Measurements from ENCODE around the gene H19. TPM values are rescaled to one million over a fixed set of nuclear protein-coding genes. Genes with fewer than 3 reads are reported as not detected.

Gene H19
- polyA plus RNA-seq, 1 of the 3 experiments (the other 2 are of a cell fraction): 3.7 TPM

- POLR2A ChIA-PET: interaction anchor here (1.0 kb wide), 2 partner anchors 120 to 350 kb away, joined by 3 to 5 read pairs; no protein-coding TSS in a partner anchor
- Histone ChIP-seq H3K27ac (ENCODE audit: low read depth in 2 of 2, low read length in 1 of 2) (no peak overlapping the region), H3K36me3 (replicated peaks in 1 of 2; ENCODE audit: control insufficient read depth in 1 of 2, insufficient read depth in 2 of 2, low read length in 1 of 2) (no peaks in the 10 kb centered on the region)
Measured at GRCh38 chr11:2002807-2003206, 5.2 kb upstream of the H19 start.

GRCh38 chr11:2002042-2002776 lies 4.6 kb upstream of the H19 start:
- no peak overlapping the region for H3K4me3 ChIP-seq (ENCODE audit: low read depth in 2 of 2, low read length in 1 of 2)
- H3K4me1 ChIP-seq (ENCODE audit: control insufficient read depth in 1 of 2, insufficient read depth in 2 of 2, low read depth in 1 of 2, low read length in 1 of 2): no peaks in the 10 kb centered on the region
- ChIA-PET CTCF (interaction anchor here (0.7 to 6.1 kb wide), 37 partner anchors 8 to 407 kb away, joined by 3 to 148 read pairs (median 5); partner anchors contain the start of genes KRTAP5-6, LSP1, SYT8 and TNNI2), POLR2A (interaction anchor here (1.0 kb wide), 2 partner anchors 120 to 350 kb away, joined by 3 to 5 read pairs; no protein-coding TSS in a partner anchor)
- no peaks in the 10 kb centered on the region for H3K9me2 ChIP-seq
- no peak overlapping the region for H2AFZ ChIP-seq (ENCODE audit: low read depth)
- no peaks in the 10 kb centered on the region for H3F3A ChIP-seq (replicated peaks; ENCODE audit: insufficient read depth)
- no CpG with 5 or more reads among the region's 42 CpGs for WGBS (ENCODE audit: low lambda C conversion rate)
- no peaks in the 10 kb centered on the region for H3K27me3 ChIP-seq (ENCODE audit: insufficient read depth)
- no peak overlapping the region for H3K9ac ChIP-seq
- H3K9me3 ChIP-seq: no peaks in the 10 kb centered on the region
- H3K36me3 ChIP-seq (replicated peaks in 1 of 2; ENCODE audit: control insufficient read depth in 1 of 2, insufficient read depth in 2 of 2, low read length in 1 of 2): no peaks in the 10 kb centered on the region
- H3K79me2 ChIP-seq (ENCODE audit: insufficient read depth): no peaks in the 10 kb centered on the region
- H4K20me1 ChIP-seq (ENCODE audit: insufficient read depth): no peaks in the 10 kb centered on the region
- H3K4me2 ChIP-seq: no peak overlapping the region
- no peak overlapping the region for H3K27ac ChIP-seq (ENCODE audit: low read depth in 2 of 2, low read length in 1 of 2)
- no peak for DNase-seq
- no peak for TF ChIP-seq RFX5 (IDR thresholded peaks at IDR 0.05; ENCODE audit: low read length)
- no peak for TF ChIP-seq SIN3A (IDR thresholded peaks at IDR 0.05; ENCODE audit: borderline replicate concordance, low read depth, low read length)
- TF ChIP-seq ZBTB33 (IDR thresholded peaks at IDR 0.05; ENCODE audit: borderline replicate concordance, low read depth): no peak
- no peak for TF ChIP-seq SMC3 (IDR thresholded peaks at IDR 0.05; ENCODE audit: low read depth, low read length)
- no peak for TF ChIP-seq CTCF (IDR thresholded peaks at IDR 0.05)
- no peak for TF ChIP-seq EZH2phosphoT487 (IDR thresholded peaks at IDR 0.05; ENCODE audit: borderline replicate concordance, low read depth)
- no peak for TF ChIP-seq GABPA (IDR thresholded peaks at IDR 0.05; ENCODE audit: low read depth)
- TF ChIP-seq ELF1 (IDR thresholded peaks at IDR 0.05): no peak
- no peak for TF ChIP-seq USF2 (IDR thresholded peaks at IDR 0.05; ENCODE audit: borderline replicate concordance, low read depth, low read length)
- TF ChIP-seq MXI1 (IDR thresholded peaks at IDR 0.05; ENCODE audit: low read depth, low read length): no peak

More at GRCh38 chr11:2002807-2003206, 5.2 kb upstream of the H19 start:
- Histone ChIP-seq H3K4me1 (ENCODE audit: control insufficient read depth in 1 of 2, insufficient read depth in 2 of 2, low read depth in 1 of 2, low read length in 1 of 2) (no peaks in the 10 kb centered on the region), H3K79me2 (ENCODE audit: insufficient read depth) (no peaks in the 10 kb centered on the region), H3K27me3 (ENCODE audit: insufficient read depth) (no peaks in the 10 kb centered on the region), H4K20me1 (ENCODE audit: insufficient read depth) (no peaks in the 10 kb centered on the region), H3K4me2 (no peak overlapping the region), H2AFZ (ENCODE audit: low read depth) (no peak overlapping the region), H3F3A (replicated peaks; ENCODE audit: insufficient read depth) (no peaks in the 10 kb centered on the region), H3K4me3 (ENCODE audit: low read depth in 2 of 2, low read length in 1 of 2) (no peak overlapping the region), H3K9me3 (no peaks in the 10 kb centered on the region), H3K9me2 (no peaks in the 10 kb centered on the region), H3K9ac (no peak overlapping the region)
- no CpG with 5 or more reads among the region's 19 CpGs for WGBS (ENCODE audit: low lambda C conversion rate)
- CTCF ChIA-PET: interaction anchor here (0.8 to 6.1 kb wide), 31 partner anchors 22 to 408 kb away, joined by 3 to 148 read pairs (median 5); partner anchors contain the start of genes KRTAP5-6, LSP1, SYT8 and TNNI2
- TF ChIP-seq YY1 (IDR thresholded peaks at IDR 0.05; ENCODE audit: low read depth): no peak
- TF ChIP-seq REST (IDR thresholded peaks at IDR 0.05; ENCODE audit: low read depth, low read length): no peak
- no peak for TF ChIP-seq FOSL2 (IDR thresholded peaks at IDR 0.05; ENCODE audit: borderline replicate concordance, low read depth)
- TF ChIP-seq RFX5 (IDR thresholded peaks at IDR 0.05; ENCODE audit: low read length): no peak
- no peak for DNase-seq
